Smooth muscle cell (in vitro differentiated cells): ENCODE results near the gene PNLDC1. TPM values are rescaled to one million over a fixed set of nuclear protein-coding genes. Genes with fewer than 3 reads are reported as not detected.

Source experiments
- DNase-seq: peaks from one replicate; lab custom pipeline; 2025; ENCODE audit not compliant: unreplicated experiment; lab: John Stamatoyannopoulos, UW
- H2AFZ ChIP-seq: fragments of 200-600 bp; sonication (generic); 2 replicates; pipeline ENCODE4 v1.6.0; 2016; ENCODE audit warnings: antibody characterized with exemption, low read depth, mild to moderate bottlenecking
- H3F3A ChIP-seq: fragments of 200-600 bp; sonication (generic); 2 replicates; pipeline ENCODE4 v1.6.0; 2017; ENCODE audit warnings: antibody characterized with exemption, low read depth
- H3K27ac ChIP-seq: fragments of 200-600 bp; sonication (generic); 2 replicates; pipeline ENCODE4 v1.5.1; 2016; ENCODE audit warnings: low read depth, mild to moderate bottlenecking
- H3K27me3 ChIP-seq: fragments of 200-600 bp; sonication (generic); 2 replicates; pipeline ENCODE4 v1.6.1; 2016; ENCODE audit warnings: low read depth, mild to moderate bottlenecking
- H3K36me3 ChIP-seq: fragments of 200-600 bp; sonication (generic); 2 replicates; pipeline ENCODE4 v1.5.1; 2016; ENCODE audit warnings: low read depth
- H3K4me1 ChIP-seq: fragments of 200-600 bp; sonication (generic); 2 replicates; pipeline ENCODE4 v1.5.1; 2016; ENCODE audit warnings: low read depth
- H3K4me2 ChIP-seq: fragments of 200-600 bp; sonication (generic); 2 replicates; pipeline ENCODE4 v1.6.0; 2016; ENCODE audit warnings: mild to moderate bottlenecking
- H3K4me3 ChIP-seq: fragments of 200-600 bp; sonication (generic); 2 replicates; pipeline ENCODE4 v1.5.1; 2016; ENCODE audit warnings: mild to moderate bottlenecking
- H3K79me2 ChIP-seq: fragments of 200-600 bp; sonication (generic); 2 replicates; pipeline ENCODE4 v1.6.0; 2016; ENCODE audit warnings: low read depth, mild to moderate bottlenecking
- H3K9ac ChIP-seq: fragments of 200-600 bp; sonication (generic); 2 replicates; pipeline ENCODE4 v1.6.0; 2016; ENCODE audit warnings: low read depth
- H3K9me3 ChIP-seq: fragments of 200-600 bp; sonication (generic); replicated peaks from 2 replicates; pipeline ENCODE4 v1.5.1; 2016; ENCODE audit warnings: low read depth
- H4K20me1 ChIP-seq: fragments of 200-600 bp; sonication (generic); 2 replicates; pipeline ENCODE4 v1.6.0; 2016; ENCODE audit warnings: low read depth
- CTCF ChIP-seq: fragments of 200-600 bp; sonication (generic); IDR thresholded peaks from 2 replicates; pipeline ENCODE4 v1.5.1; 2017; ENCODE audit warnings: borderline replicate concordance, mild to moderate bottlenecking, antibody characterized with exemption; ENCODE audit not compliant: insufficient read depth, poor library complexity, severe bottlenecking
- WGBS: methylation state at CpG from one replicate; pipeline ENCODE4 v1.1.7; 2016; ENCODE audit warnings: low lambda C conversion rate; 5-methylcytosine and 5-hydroxymethylcytosine counted together
- polyA plus RNA-seq: library from polyadenylated mRNA; unstranded; fragments of >200 nt; fragmentation: Nextera tagmentation; extraction: Ambion mirVana; gene quantifications from 2 replicates; pipeline ENCODE4 v1.2.1, GENCODE V29; 2016
- total RNA-seq: library from RNA; depleted of rRNA; stranded (reverse); fragments of >200 nt; gene quantifications from 2 replicates; pipeline ENCODE4 v1.2.3, GENCODE V29; 2014

The PNLDC1 gene
- total and polyA plus RNA-seq, 2 experiments from 2014 or later, result not detected

- DNase-seq, result peak; percentile 64
- Histone ChIP-seq H3K9ac (peak overlapping the region; percentile 88), H3K4me2 (peak overlapping the region; percentile 92), H3F3A (peaks cover 27% of the 10 kb centered on the region), H3K36me3 (peaks cover 8% of the 10 kb centered on the region), H3K27ac (peak overlapping the region; percentile 91), H3K27me3 (no peaks in the 10 kb centered on the region), H2AFZ (peak overlapping the region; percentile 44), H3K4me1 (peaks cover 25% of the 10 kb centered on the region), H3K79me2 (peaks cover 20% of the 10 kb centered on the region), H4K20me1 (no peaks in the 10 kb centered on the region), H3K4me3 (peak overlapping the region; percentile 85), H3K9me3 (no peaks in the 10 kb centered on the region)
- 8% methylated on average over 34 of the region's 45 CpGs for WGBS
- no peak for TF ChIP-seq CTCF
These were observed 38.8 kb upstream of the PNLDC1 start for GRCh38 chr6:159761129-159761872.

GRCh38 chr6:159761873-159762680 is 38.0 kb upstream of the PNLDC1 start, which contains the start of gene ACAT2:
TSS of gene ACAT2 (plus strand) at chr6:159762045. CDS start at chr6:159762088, 43 bp downstream.
- no peak for TF ChIP-seq CTCF

GRCh38 chr6:159762681-159763293 is 37.3 kb upstream of the PNLDC1 start:
- TF ChIP-seq CTCF, result no peak
- Histone ChIP-seq H3K4me1 (peaks cover 25% of the 10 kb centered on the region), H3K9ac (peak overlapping the region; percentile 51), H3K27me3 (no peaks in the 10 kb centered on the region), H3K79me2 (peaks cover 20% of the 10 kb centered on the region), H3K27ac (peak overlapping the region; percentile 91), H4K20me1 (no peaks in the 10 kb centered on the region), H3K9me3 (no peaks in the 10 kb centered on the region), H2AFZ (no peak overlapping the region), H3K4me2 (peak overlapping the region; percentile 92), H3K36me3 (peaks cover 20% of the 10 kb centered on the region), H3F3A (peaks cover 27% of the 10 kb centered on the region), H3K4me3 (peak overlapping the region; percentile 85)
- 26% methylated on average over 16 of the region's 16 CpGs for WGBS
- DNase-seq, result no peak

More at GRCh38 chr6:159761873-159762680, 38.0 kb upstream of the PNLDC1 start, which contains the start of gene ACAT2:
- no peaks in the 10 kb centered on the region for H4K20me1 ChIP-seq
- H2AFZ ChIP-seq, result peak within 1 kb of the TSS; percentile 44
- peak; percentile 87 for DNase-seq
- WGBS, result under 1% methylated on average over 52 of the region's 76 CpGs
- peak within 1 kb of the TSS; percentile 91 for H3K27ac ChIP-seq
- H3K4me3 ChIP-seq, result peak within 1 kb of the TSS; percentile 85
- no peaks in the 10 kb centered on the region for H3K9me3 ChIP-seq
- H3K36me3 ChIP-seq, result peaks cover 13% of the 10 kb centered on the region
- H3K79me2 ChIP-seq, result peaks cover 20% of the 10 kb centered on the region
- H3K9ac ChIP-seq, result peak within 1 kb of the TSS; percentile 88
- H3K27me3 ChIP-seq, result no peaks in the 10 kb centered on the region
- H3K4me2 ChIP-seq, result peak within 1 kb of the TSS; percentile 92
- H3K4me1 ChIP-seq, result peaks cover 25% of the 10 kb centered on the region
- H3F3A ChIP-seq, result peaks cover 27% of the 10 kb centered on the region
